GM12878 (cell line): ENCODE measurements around the gene U2AF2. TPM values are rescaled to one million over a fixed set of nuclear protein-coding genes. Genes with fewer than 3 reads are reported as not detected.

Experiments used
- ATAC-seq: fragments of 200-7000 bp; cut with Tn5 transposase; 3 replicates; pipeline ENCODE4 v1.9.1; 2020; ENCODE audit warnings: mild to moderate bottlenecking, moderate library complexity
- BruUV-seq: library from RNA; stranded (reverse); fragments of 400-500 nt; replicated peaks from 2 replicates; lab custom pipeline; 2021; lab: Mats Ljungman, UMichigan
- CTCF ChIA-PET: fragments of 300-600 bp; sonication (Branson Sonifier 250); formaldehyde crosslinking; extraction: SDS; loops from one replicate; lab custom pipeline; 2021; ENCODE audit warnings: inconsistent platforms; lab: Yijun Ruan, JAX
- POLR2A ChIA-PET: fragments of 350-600 bp; formaldehyde crosslinking; extraction: SDS; loops from one replicate; lab custom pipeline; 2021; ENCODE audit warnings: inconsistent platforms; lab: Charles Lee
- RAD21 ChIA-PET: fragments of 300-600 bp; sonication (Branson Sonifier 250); formaldehyde crosslinking; loops from one replicate; lab custom pipeline; 2023; ENCODE audit warnings: antibody characterized with exemption; ENCODE audit not compliant: unreplicated experiment; lab: Charles Lee
- SMC1A ChIA-PET: fragments of 300-600 bp; sonication (Branson Sonifier 250); formaldehyde crosslinking; loops from one replicate; lab custom pipeline; 2023; ENCODE audit not compliant: unreplicated experiment, uncharacterized antibody; lab: Charles Lee
- DNase-seq: peaks from one replicate; pipeline ENCODE4 v3.0.0-alpha.2; 2011; ENCODE audit warnings: low read depth, low spot score
- FAIRE-seq: peaks from 3 replicates; lab custom pipeline; 2011; peaks lifted over from hg19 to GRCh38; lab: Jason Lieb, UNC
- H2AFZ ChIP-seq: 2 replicates; pipeline ENCODE4 v1.6.0; 2011; ENCODE audit warnings: low read depth, low read length, control low read depth; ENCODE audit not compliant: control insufficient read depth
- H3K27ac ChIP-seq: 2 replicates; pipeline ENCODE4 v1.5.1; 2011; ENCODE audit warnings: control low read depth; ENCODE audit not compliant: control insufficient read depth, insufficient read depth
- H3K27me3 ChIP-seq, 2 experiments: replicated peaks in 1 of 2; 2 replicates each; pipeline versions ENCODE4 v1.6.0 to v1.6.1; 2011; ENCODE audit warnings: low read length in 1 of 2; ENCODE audit not compliant: control insufficient read depth in 2 of 2, insufficient read depth in 2 of 2
- H3K36me3 ChIP-seq, 2 experiments: 2 replicates each; pipeline ENCODE4 v1.5.1; 2011; ENCODE audit warnings: low read length in 1 of 2; ENCODE audit not compliant: control insufficient read depth in 2 of 2, insufficient read depth in 2 of 2
- H3K4me1 ChIP-seq: 2 replicates; pipeline ENCODE4 v1.6.1; 2011; ENCODE audit warnings: mild to moderate bottlenecking, low read length, moderate library complexity, mixed read lengths; ENCODE audit not compliant: control insufficient read depth, insufficient read depth
- H3K4me2 ChIP-seq: 2 replicates; pipeline ENCODE4 v1.6.0; 2011; ENCODE audit warnings: control low read depth; ENCODE audit not compliant: control insufficient read depth, insufficient read depth
- H3K4me3 ChIP-seq: fragments of 200-600 bp; sonication (generic); 2 replicates; pipeline ENCODE4 v1.5.1; 2016
- H3K79me2 ChIP-seq: 2 replicates; pipeline ENCODE4 v1.6.0; 2011; ENCODE audit warnings: low read length; ENCODE audit not compliant: control insufficient read depth, insufficient read depth
- H3K9ac ChIP-seq: 2 replicates; pipeline ENCODE4 v1.8.0; 2011; ENCODE audit warnings: low read length, control low read depth, mixed read lengths; ENCODE audit not compliant: control insufficient read depth, insufficient read depth
- H3K9me3 ChIP-seq: replicated peaks from 3 replicates; pipeline ENCODE4 v1.5.1; 2011; ENCODE audit warnings: mild to moderate bottlenecking, low read length; ENCODE audit not compliant: control insufficient read depth, insufficient read depth
- H4K20me1 ChIP-seq: 2 replicates; pipeline ENCODE4 v1.6.0; 2011; ENCODE audit not compliant: control insufficient read depth, insufficient read depth
- GABPA ChIP-seq: IDR thresholded peaks from 2 replicates; pipeline ENCODE4 v1.6.1; 2014; ENCODE audit warnings: antibody characterized with exemption, low read depth, mild to moderate bottlenecking, inconsistent platforms
- PAX5 ChIP-seq: IDR thresholded peaks from 2 replicates; pipeline ENCODE4 v1.6.1; 2011; ENCODE audit warnings: low read depth, low read length, borderline replicate concordance
- POLR2AphosphoS5 ChIP-seq: IDR thresholded peaks from 2 replicates; pipeline ENCODE4 v1.6.1; 2011; ENCODE audit warnings: mild to moderate bottlenecking, low read length, inconsistent platforms
- RB1 ChIP-seq: fragments of 450-650 bp; formaldehyde crosslinking; IDR thresholded peaks from 2 replicates; pipeline ENCODE4 v1.6.1; 2017; ENCODE audit warnings: mild to moderate bottlenecking, borderline replicate concordance
- RUNX3 ChIP-seq: IDR thresholded peaks from 2 replicates; pipeline ENCODE4 v1.6.1; 2012; ENCODE audit warnings: low read length, inconsistent platforms
- SMAD5 ChIP-seq: IDR thresholded peaks from 2 replicates; pipeline ENCODE4 v1.6.1; 2016; ENCODE audit warnings: antibody characterized with exemption, low read depth
- TCF3 ChIP-seq: IDR thresholded peaks from 2 replicates; pipeline ENCODE4 v1.6.1; 2012; ENCODE audit warnings: low read depth, mild to moderate bottlenecking, low read length, borderline replicate concordance; ENCODE audit not compliant: insufficient read depth
- WGBS: methylation state at CpG from one replicate; pipeline ENCODE4 v1.1.6; 2016; ENCODE audit warnings: low lambda C conversion rate; ENCODE audit not compliant: insufficient replicate concordance, insufficient coverage; ENCODE audit errors: missing lambda C conversion rate; 5-methylcytosine and 5-hydroxymethylcytosine counted together
- in situ Hi-C: fragments of 300-500 bp; cut with MboI; formaldehyde crosslinking; loops from 9 replicates; pipeline ENCODE4 v1.14.3; 2018; ENCODE audit warnings: mixed read lengths
- intact Hi-C: fragments of 100-400 bp; cut with micrococcal nuclease; formaldehyde crosslinking; loops from one replicate; pipeline ENCODE4 v1.14.2; 2022; ENCODE audit not compliant: unreplicated experiment
- polyA plus RNA-seq, 11 experiments: library from polyadenylated mRNA; depleted of rRNA in 4 of 11; unstranded in 6 of 11; stranded (reverse) in 5 of 11; fragments of >200 nt; fragmentation: Nextera tagmentation in 4 of 11; fragmentation: Illumina TruSeq in 1 of 11; extraction: Ambion mirVana in 4 of 11; extraction: Trizol in 1 of 11; gene quantifications; 1 replicate in 1 of 11; 2 replicates in 10 of 11; pipeline versions ENCODE4 v1.2.1 to v1.2.3, GENCODE V29; 2011 to 2016; ENCODE audit warnings: inconsistent platforms in 2 of 11, missing spikeins in 2 of 11, low read depth in 1 of 11
- total RNA-seq, 4 experiments: library from RNA; depleted of rRNA in 3 of 4; stranded (reverse); fragments of >200 nt in 3 of 4; fragmentation: Illumina TruSeq in 1 of 4; extraction: Trizol in 1 of 4; gene quantifications; 2 replicates each; pipeline versions ENCODE4 v1.2.1 to v1.2.3, GENCODE V29; 2013 to 2021

U2AF2 gene
- total and polyA plus RNA-seq, 10 of the 15 experiments (the other 5 are each of a cell fraction or from before 2014, with no cell fraction given), result 3.0 to 338 (median 130) TPM

- ChIA-PET RAD21 (interaction anchor here (2.4 kb wide), 1 partner anchor 10 kb away, joined by 10 read pairs; the partner anchor contains the start of gene U2AF2), CTCF (interaction anchor here (1.3 to 2.3 kb wide), 3 partner anchors 10 to 27 kb away, joined by 3 to 12 read pairs (median 3); partner anchors contain the start of gene U2AF2), POLR2A (interaction anchor here (2.1 kb wide), 1 partner anchor 10 kb away, joined by 10 read pairs; the partner anchor contains the start of gene U2AF2), SMC1A (no interaction called here)
- H3K9ac ChIP-seq, result peak overlapping the region; percentile 86
- 0 out of 4 replicates have a peak, but pooled peaks cover 0 to 2% of the 10 kb centered on the region in 2 experiments for H3K36me3 ChIP-seq
- H3K4me3 ChIP-seq, result peak overlapping the region; percentile 95
- H2AFZ ChIP-seq, result no peak overlapping the region
- H3K4me1 ChIP-seq, result peaks cover 31% of the 10 kb centered on the region
- ATAC-seq (no peak), FAIRE-seq (no peak), DNase-seq (no peak)
- H3K27me3 ChIP-seq, result no peaks in the 10 kb centered on the region
- peak overlapping the region; percentile 64 for H3K27ac ChIP-seq
- no peaks in the 10 kb centered on the region for H4K20me1 ChIP-seq
- in situ Hi-C loops (no loop called here), intact Hi-C loops (loop anchor here (5.0 kb wide), 2 partner anchors 33 to 42 kb away; partner anchors contain the start of genes EPN1 and ZNF524)
- peaks cover 65% of the 10 kb centered on the region for H3K79me2 ChIP-seq
- no TSS peak for BruUV-seq
- TF ChIP-seq GABPA (no peak), POLR2AphosphoS5 (peak; percentile 21; the same call in 1 of the 2 replicates)
- under 1% methylated on average over 12 of the region's 12 CpGs for WGBS
- H3K9me3 ChIP-seq, result no peaks in the 10 kb centered on the region
- H3K4me2 ChIP-seq, result peak overlapping the region; percentile 91
These were observed 10.5 kb upstream of the U2AF2 start for GRCh38 chr19:55644191-55644833.

GRCh38 chr19:55644842-55645511 lies 9.9 kb upstream of the U2AF2 start:
- H3K9ac ChIP-seq, result peak overlapping the region; percentile 86; the same call in 1 of the 2 replicates
- BruUV-seq, result TSS peak; percentile 31
- 8% methylated on average over 23 of the region's 28 CpGs for WGBS

More at GRCh38 chr19:55644842-55645511, 9.9 kb upstream of the U2AF2 start:
- FAIRE-seq (no peak), ATAC-seq (no peak), DNase-seq (no peak)
- Histone ChIP-seq H3K4me3 (peak overlapping the region; percentile 95), H2AFZ (no peak overlapping the region), H3K27me3 (no peaks in the 10 kb centered on the region), H3K27ac (peak overlapping the region; percentile 64), H3K9me3 (no peaks in the 10 kb centered on the region), H3K4me2 (peak overlapping the region; percentile 91), H4K20me1 (no peaks in the 10 kb centered on the region), H3K4me1 (peaks cover 25% of the 10 kb centered on the region), H3K36me3 (0 out of 4 replicates have a peak, but pooled peaks cover 0 to 2% of the 10 kb centered on the region in 2 experiments), H3K79me2 (peaks cover 64% of the 10 kb centered on the region)
- intact Hi-C loops (loop anchor here (5.0 kb wide), 2 partner anchors 32 to 43 kb away; partner anchors contain the start of genes EPN1 and ZNF524), in situ Hi-C loops (no loop called here)
- RAD21 ChIA-PET, result interaction anchor here (0.7 kb wide), 1 partner anchor 38 kb away, joined by 3 read pairs; no protein-coding TSS in a partner anchor
- 0 out of 2 replicates have a peak, but pooled peaks have one; percentile 10 for TF ChIP-seq TCF3
- no peak for TF ChIP-seq SMAD5
- TF ChIP-seq PAX5, result 0 out of 2 replicates have a peak, but pooled peaks have one; percentile 15
- TF ChIP-seq RUNX3, result 0 out of 2 replicates have a peak, but pooled peaks have one; percentile 15
- TF ChIP-seq RB1, result no peak
- CTCF ChIA-PET, result interaction anchor here (1.3 to 4.6 kb wide), 4 partner anchors 9 to 27 kb away, joined by 3 to 52 read pairs (median 8); partner anchors contain the start of gene U2AF2
- SMC1A ChIA-PET, result interaction anchor here (0.7 kb wide), 1 partner anchor 12 kb away, joined by 3 read pairs; no protein-coding TSS in a partner anchor
- POLR2A ChIA-PET, result interaction anchor here (0.6 to 2.1 kb wide), 2 partner anchors 10 to 1184 kb away, joined by 3 to 10 read pairs; partner anchors contain the start of gene U2AF2
